HG02884 (cell line): Measurements from ENCODE around the gene TUBA8.
"Not testable (repeated sequence)": the region's sequence is repeated elsewhere in the genome, so short reads cannot be mapped to it uniquely, and the experiment has no call there.

Experiments
- ATAC-seq: cut with Tn5 transposase; IDR thresholded peaks from one replicate; pipeline ENCODE4 v1.9.1; 2021; ENCODE audit warnings: mild to moderate bottlenecking, moderate library complexity; ENCODE audit not compliant: unreplicated experiment

Gene TUBA8

GRCh38 chr22:18110194-18110953 is at the start of gene TUBA8:
TSS of gene TUBA8 (plus strand) at chr22:18110809. CDS start at chr22:18110866, 57 bp downstream.
- ATAC-seq: no peak

- ATAC-seq: no peak
Observed at GRCh38 chr22:18062421-18062820, 48.2 kb upstream of the TUBA8 start.

GRCh38 chr22:18063306-18063705 is 47.3 kb upstream of the TUBA8 start:
- no peak for ATAC-seq

DNA sequence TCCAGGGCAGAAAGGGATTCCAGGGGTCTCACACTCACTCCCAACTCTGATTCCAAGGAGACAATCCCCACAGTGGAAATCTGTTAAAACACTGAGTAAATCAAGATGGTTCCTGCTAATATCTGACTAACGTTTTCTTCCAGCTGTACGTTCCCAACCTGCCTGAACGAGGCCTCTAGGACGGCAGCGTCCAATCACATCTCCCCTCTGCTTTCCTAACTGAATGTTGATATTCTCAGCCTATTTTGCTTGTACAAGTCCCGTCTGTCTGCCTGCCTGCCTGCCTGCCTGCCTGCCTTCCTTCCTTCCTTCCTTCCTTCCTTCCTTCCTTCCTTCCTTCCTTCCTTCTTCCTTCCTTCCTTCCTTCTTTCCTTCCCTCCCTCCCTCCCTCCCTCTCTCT is 46.9 kb upstream of the TUBA8 start:
- ATAC-seq: not testable (repeated sequence)

DNA sequence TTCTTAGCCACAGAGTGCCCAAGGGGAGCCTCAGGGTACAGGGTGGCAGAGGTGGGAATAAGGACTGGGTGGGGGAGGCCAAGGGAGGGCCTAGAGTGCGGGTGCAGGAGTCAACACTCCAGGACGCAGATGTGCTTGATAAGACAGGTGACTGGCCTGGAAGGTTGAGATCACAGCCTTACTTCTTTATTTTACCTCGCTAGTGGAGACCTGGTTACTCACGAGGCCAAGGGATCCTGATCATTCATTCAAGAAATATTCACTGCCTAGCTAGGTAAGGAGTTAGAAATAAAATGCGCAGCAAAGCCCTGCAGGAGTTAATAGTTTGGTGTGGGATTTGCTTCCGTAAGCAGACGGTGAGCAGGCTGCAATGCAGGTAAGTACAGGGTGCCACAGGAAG is 46.0 kb upstream of the TUBA8 start:
- no peak for ATAC-seq

DNA sequence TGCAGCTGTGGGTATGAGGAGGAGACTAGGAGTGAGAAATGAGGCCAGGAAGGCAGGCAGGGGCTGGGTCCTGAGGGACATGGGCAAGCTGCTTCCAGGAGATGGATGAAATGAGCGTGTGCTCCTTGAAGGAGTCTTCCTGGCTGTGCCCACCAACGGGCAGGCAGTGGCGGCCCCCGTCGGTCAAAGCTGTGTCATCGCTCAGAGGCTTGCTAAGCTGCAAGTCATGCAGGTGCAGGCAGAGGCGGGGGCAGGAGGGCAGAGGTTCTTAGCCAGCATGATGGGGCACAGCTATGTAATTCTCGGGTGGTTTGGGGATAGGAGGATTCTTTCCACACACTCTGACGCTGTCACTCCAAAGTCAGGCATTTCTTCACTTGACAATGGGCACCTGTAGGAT is 45.4 kb upstream of the TUBA8 start:
- no peak for ATAC-seq

- no peak for ATAC-seq
Observed at GRCh38 chr22:18066181-18066859, 44.3 kb upstream of the TUBA8 start.

GRCh38 chr22:18067121-18067520 is 43.5 kb upstream of the TUBA8 start:
- ATAC-seq: no peak

GRCh38 chr22:18067548-18068341 is 42.9 kb upstream of the TUBA8 start:
- ATAC-seq: no peak

DNA sequence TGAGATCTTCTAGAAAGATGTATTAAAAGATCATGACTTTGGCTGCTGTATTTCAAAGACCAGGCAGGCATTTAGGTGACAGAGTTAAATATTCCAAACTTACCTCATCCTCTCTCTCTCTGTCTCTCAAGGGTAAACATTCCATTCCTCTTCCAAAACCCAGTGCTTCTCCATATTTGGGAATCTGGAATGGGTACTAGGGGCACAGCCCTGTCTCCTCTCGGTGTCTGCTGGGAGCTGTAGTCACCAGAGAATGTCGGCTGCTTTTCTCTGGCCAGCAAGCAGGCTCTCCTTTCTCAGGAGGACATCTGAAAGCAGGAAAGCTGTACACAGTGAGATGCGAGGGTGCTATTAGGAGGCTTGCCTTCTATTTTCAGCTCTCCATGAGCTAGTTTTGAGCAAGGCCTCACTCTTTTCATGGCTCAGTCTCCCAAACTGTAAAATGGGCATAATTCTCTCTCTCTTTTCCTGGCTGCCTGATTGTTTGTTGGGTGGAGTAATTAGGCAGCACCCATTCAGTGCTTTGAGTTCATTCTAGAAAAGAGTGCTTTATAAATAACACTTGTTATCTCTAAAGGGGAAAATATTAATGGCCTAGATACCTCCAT is 42.1 kb upstream of the TUBA8 start:
- ATAC-seq: no peak

DNA sequence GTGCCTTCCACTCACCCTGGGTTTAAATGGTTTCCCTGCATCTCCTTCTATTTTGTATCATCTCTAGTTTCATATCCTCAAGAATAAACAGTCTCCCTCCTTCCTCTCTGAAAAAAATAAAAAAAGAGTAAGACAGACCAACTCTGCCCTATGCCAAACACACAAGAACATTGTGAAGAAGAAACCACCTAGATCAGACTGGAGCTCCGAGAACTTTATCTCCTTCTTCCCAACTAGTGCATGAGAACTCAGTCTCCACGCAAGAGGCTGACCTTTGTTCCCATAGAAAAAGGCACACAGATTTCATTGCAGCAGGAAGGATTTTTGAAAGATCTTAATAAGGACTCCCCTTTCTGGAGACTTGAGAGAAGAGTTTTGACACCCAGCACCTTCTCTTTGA is 41.6 kb upstream of the TUBA8 start:
- no peak for ATAC-seq

- no peak for ATAC-seq
Observed at GRCh38 chr22:18070041-18070440, 40.6 kb upstream of the TUBA8 start.

- ATAC-seq: no peak
Observed at GRCh38 chr22:18070556-18071306, 39.9 kb upstream of the TUBA8 start.

DNA sequence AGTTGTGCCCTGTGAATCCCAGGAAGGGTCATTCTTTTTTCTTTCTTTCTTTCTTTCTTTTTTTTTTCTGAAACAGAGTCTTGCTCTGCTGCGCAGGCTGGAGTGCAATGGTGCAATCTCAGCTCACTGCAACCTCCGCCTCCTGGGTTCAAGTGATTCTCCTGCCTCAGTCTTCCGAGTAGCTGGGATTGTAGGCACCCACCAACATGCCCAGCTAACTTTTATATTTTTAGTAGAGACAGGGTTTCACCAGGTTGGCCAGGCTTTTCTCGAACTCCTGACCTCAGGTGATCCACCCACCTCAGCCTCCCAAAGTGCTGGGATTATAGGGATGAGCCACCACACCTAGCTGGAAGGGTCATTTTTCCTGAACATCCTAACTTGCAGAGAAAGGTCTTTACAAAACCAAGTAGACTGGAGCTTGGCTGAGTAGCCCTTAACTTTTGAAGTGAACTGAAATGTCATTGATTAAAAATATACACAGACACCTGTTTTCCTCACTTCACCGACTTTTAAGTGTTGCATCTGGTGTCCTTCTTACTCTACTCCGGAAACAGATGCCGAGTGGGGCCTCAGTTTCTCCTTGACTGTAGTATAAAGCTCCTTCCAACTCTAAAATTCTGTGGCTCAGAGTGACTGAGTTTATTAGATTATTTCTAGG is 39.2 kb upstream of the TUBA8 start:
- not testable (repeated sequence) for ATAC-seq

GRCh38 chr22:18071968-18072310 is 38.7 kb upstream of the TUBA8 start:
- ATAC-seq: no peak

DNA sequence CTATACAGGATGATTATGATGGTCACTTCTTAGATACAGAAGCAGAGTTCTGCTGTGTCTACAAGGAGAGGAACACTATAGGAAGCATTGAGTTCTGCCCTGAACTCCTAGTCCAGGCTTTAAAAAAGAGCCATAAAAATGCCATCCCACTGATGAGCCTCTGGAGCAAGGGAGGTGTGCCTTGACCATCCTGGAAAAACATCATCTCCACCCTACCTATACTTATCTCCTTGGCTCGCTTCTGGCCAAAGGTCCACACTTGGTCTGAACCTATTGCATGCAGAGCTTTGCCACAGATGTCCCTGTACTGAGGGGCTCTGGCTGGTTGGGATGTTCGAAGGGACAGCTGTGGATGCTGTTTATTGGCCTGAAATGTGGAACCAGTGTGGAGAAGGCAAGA is 37.1 kb upstream of the TUBA8 start:
- no peak for ATAC-seq

DNA sequence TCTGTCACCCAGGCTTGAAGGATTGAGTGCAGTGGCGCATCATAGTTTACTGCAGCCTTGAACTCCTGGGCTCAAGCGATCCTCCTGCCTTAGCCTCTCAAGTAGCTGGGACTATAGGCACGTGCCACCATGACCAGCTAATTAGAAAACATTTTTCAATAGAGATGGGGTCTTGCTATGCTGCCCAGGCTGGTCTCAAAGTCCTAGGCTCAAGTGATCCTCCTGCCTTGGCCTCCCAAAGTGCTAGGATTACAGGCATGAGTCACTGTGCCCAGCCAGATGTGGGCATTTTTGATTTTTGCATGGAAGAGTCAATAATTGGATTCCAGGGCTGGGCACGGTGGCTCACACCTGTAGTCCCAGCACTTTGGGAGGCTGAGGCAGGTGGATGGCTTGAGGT is 36.7 kb upstream of the TUBA8 start:
- not testable (repeated sequence) for ATAC-seq

- ATAC-seq: no peak
Observed at GRCh38 chr22:18075101-18075719, 35.4 kb upstream of the TUBA8 start.

- no peak for ATAC-seq
Observed at GRCh38 chr22:18075720-18076497, 34.7 kb upstream of the TUBA8 start.
